Central memory CD4-positive, alpha-beta T cell (primary cell): ENCODE data around the gene METTL25B.

Source experiments
- DNase-seq: peaks from one replicate; pipeline ENCODE4 v3.0.0; 2022

Gene METTL25B

DNA sequence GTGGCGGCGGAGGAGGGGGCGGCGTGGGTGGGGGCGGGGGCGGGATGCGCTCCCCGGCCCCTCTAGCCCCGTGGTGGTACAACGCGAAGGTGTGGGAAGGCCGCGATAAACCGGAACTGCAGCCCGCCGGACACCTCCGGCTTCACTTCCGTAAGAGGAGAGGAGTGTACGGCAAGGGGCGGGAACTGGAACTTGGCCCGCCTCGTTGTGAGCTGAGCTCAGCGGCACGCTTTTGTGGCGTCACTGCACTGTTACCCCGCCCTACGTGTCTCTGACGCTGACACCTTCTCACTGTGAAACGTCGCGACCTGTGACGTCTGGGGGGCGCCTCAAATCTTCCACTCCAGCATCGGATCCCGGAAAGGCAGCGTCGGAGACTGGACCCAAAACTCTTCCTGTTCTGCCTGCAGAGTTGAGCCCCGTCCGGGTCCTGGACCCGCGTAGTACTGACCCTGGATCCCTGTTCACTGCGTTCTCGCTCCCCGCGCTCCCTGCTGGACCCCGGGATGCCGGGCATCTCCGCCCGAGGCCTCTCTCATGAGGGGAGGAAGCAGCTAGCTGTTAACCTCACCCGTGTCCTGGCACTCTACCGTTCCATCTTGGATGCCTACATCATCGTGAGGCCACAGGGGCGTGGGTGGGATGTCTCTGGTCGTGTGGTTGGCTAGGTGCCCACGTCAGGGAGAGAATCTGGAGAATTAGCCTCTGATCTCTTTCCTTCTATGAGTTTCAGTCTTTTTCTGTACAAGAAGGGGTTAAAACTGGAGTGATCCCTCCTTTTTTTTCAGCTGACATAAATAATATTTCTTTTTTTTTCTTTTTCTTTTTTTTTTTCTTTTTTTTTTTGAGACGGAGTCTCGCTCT, 562 bp downstream of the METTL25B start, which contains the start of gene ISG20L2:
Gene ISG20L2 (minus strand): TSS at position 168 of the 864 bp plus-strand sequence. CDS start 1,114 bp downstream, outside the sequence.
- peak; percentile 95 for DNase-seq

DNA sequence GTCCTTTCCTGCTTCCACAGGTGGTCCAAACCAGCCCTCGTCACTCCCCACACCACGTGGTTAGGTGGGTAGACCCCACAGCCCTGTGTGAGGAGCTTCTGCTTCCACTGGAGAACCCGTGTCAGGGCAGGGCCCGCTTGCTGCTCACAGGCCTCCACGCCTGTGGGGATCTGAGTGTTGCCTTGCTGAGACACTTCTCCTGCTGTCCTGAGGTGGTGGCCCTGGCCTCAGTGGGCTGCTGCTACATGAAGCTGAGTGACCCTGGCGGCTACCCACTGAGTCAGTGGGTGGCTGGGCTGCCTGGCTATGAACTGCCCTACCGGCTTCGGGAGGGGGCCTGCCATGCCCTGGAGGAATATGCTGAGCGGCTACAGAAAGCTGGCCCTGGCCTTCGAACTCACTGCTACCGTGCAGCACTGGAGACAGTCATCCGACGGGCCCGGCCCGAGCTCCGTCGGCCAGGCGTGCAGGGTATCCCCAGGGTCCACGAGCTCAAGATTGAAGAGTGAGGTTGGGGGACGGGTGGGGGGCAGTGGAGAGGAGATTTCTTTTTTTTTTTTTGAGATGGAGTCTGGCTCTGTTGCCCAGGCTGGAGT, 5.8 kb downstream of the METTL25B start:
- no peak for DNase-seq

GRCh38 chr1:156738407-156738806, 10.1 kb downstream of the METTL25B start:
- DNase-seq, result no peak

DNA sequence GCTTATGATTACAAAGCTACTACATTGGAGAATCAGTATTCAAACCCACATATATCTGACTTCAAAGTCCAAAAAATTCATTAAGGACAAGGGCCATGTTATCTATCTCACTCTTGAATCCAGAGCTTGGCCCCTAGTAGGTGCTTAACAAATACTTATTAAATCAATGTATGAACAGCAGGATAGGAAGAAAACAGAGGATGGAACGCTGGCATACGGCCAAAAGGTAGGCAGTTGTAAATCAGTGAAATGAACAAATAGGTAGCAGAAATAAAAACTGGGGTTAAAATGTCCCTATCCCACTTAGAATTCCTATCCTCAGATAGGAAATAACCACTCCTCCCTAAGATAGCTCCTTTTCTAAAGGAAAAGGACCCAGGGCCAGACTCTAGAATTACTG, 10.6 kb downstream of the METTL25B start:
- no peak for DNase-seq

GRCh38 chr1:156740237-156740740, 12.0 kb downstream of the METTL25B start:
- DNase-seq, result no peak

GRCh38 chr1:156740741-156741480, 12.6 kb downstream of the METTL25B start, which contains the start of gene MRPL24:
MRPL24 (minus strand) TSS chr1:156741088; CDS start chr1:156738704, 2,384 bp downstream.
- peak; percentile 99 for DNase-seq

- DNase-seq, result no peak
Measured at GRCh38 chr1:156741481-156741983, 13.3 kb downstream of the METTL25B start.

GRCh38 chr1:156742017-156742416, 13.7 kb downstream of the METTL25B start:
- DNase-seq, result no peak

GRCh38 chr1:156742801-156743200, 14.5 kb downstream of the METTL25B start:
- no peak for DNase-seq

DNA sequence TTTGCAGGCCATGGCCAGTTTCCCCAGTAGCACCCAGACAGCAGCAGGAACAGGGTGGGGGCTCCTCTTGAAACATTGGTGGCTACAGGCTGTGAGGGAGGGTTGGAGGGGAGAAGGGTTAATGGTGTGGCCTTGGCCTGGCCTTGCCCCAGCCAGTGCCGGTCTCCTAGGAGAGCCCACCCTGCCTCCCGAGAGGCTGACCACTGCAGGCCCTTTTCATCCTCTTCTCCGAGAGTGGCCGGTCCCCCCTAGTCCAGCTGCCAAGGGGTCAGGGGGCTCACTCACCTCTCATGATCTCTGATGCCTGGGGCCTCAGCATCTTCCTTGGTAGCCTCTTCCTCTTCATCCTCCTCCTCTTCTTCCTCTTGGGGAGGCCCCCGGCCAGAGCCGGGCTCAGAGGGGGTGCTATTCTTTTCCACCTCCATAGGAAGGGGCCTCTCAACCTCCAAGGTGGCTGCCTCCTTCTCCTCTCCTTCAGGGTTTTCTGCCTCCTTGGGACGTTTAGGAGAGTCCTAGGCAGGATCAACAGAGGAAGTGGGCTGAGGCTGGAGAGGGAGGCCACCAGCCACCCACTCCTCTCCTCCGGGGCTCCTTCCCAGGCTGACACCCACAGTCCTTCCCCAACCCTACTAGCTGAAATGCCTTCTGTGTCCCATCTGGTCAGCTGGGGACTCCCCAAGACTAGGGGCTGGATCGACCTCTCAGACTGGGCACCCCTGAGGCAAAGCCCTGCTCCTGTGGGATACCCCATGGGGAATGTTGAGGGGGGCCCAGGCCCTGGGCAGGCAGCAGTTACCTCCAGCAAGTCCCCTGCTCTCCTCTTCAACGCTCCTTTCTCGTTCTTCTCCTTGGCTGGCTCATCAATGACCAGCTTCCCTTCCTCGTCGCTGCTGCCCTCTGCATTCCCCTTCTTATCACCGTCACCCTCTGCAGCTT, 15.4 kb downstream of the METTL25B start:
- no peak for DNase-seq

- DNase-seq, result no peak
Measured at GRCh38 chr1:156744344-156744743, 16.1 kb downstream of the METTL25B start.

DNA sequence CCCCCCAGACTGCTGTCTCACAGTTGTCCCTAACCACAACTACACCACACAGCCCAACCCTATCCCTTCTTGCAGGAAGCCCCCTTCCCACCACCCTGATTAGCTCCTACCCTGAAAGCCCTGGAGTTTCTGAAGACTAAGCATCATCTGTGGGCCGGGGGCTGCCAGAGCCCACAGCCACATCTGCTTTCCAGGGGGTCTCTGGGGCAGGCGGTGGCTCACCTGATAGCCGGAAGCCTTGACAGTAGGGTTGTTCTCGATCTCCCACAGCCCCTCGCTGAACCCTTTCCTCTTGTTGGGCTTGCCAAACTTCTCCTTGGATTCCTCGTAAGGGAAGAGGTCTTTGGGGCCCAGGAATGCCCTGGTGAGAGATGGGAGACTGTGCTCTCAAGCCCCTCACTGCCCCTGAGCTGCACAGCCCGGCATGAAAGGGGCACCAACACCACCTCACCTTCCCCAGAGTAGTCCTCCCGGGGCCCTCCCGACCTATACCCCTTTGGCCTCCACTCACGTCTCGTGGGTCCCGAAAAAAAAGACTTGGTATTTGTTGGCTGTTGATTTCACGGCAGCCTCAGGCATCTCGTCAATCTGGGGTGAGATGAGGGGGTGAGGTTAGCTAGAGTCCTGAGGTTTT, 16.6 kb downstream of the METTL25B start:
- no peak for DNase-seq

GRCh38 chr1:156745881-156746280, 17.6 kb downstream of the METTL25B start:
- no peak for DNase-seq

- no peak for DNase-seq
Measured at GRCh38 chr1:156746406-156746727, 18.1 kb downstream of the METTL25B start.

DNA sequence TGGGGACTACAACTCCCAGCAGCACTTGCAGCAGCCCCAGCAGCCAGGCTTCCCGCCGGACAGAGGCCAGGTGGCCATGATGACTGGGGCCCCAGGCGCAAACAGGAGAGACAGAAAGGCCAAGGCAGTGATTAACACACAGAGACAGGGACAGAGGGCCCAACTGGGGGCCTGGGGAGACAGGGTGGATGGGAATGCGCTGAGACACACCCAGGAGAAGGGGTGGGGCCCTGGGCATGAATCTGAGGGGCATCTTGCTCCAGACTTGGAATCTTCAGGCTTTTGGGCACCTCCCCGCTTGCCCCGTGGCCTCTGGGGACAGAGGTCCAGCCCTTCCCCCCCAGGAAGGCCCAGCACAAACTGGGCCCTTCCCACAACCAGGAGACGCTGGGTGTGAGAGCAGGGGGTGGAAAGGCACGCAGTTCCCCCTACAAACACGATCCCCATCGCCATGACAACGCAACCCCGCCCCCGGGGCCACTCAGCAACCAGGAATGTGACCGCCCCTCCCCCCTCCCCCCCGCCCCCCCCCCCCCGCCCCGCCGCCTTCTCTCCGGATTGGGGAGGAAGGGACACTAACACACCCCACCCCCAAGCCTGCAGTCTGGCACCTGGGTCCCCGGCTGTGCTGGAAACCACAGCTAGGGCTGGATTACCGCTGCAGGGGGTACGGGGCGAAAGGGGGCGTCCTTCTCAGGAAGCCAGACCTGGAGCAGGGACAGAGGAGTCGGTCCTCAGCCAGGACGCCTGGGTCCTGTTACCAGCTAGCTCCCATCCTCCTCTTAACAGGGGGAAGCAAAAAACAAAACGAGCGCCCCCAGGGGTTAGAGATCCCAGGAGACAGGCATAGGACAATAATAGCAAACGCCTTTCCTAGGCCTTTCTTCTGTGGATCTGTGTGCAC, 18.7 kb downstream of the METTL25B start:
- DNase-seq, result peak; percentile 42

GRCh38 chr1:156747742-156748669, 19.7 kb downstream of the METTL25B start:
- no peak for DNase-seq

- DNase-seq, result no peak
Measured at GRCh38 chr1:156748670-156749418, 20.6 kb downstream of the METTL25B start.

DNA sequence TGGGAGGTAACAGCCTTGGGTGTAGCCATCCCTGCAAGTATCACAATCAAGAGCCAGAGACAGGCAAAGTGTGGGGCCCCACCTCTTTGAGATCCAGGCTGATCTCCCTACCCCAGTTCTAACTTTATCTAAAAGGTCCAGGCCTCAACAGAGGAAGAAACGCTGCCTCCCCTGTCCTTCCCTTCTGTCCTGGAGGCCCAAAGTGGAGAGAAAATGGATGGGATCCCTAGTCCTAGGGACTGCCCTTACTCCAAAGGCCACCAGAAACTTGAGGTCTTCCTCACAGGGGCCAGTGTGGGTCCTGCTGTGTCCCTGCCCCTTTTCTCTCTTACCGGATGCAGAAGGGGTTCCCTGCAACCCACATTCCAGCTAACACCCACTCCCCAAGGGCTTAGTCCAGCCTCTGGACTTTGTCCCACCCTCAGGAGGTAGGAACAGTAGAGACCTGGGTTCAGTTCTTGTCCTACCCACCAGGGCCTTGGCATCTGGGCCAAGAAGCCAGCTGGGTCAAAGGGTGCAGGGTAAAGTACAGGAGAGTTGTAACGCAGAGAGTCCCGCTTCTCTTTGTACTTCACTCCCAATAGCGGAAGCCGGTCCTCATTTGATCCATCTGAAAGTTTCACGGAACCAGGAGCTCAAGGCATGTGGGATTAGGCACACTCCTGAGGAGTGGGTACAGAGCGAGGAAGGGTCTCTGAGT, 21.3 kb downstream of the METTL25B start:
- no peak for DNase-seq
